T-helper 2 cell treated with Interferon-gamma antibody and Interleukin-4, amounts not matched to agents 5 μg/mL and 100 μg/mL, for 36 hours (primary cell): Measurements from ENCODE around the gene AKIRIN2.

ENCODE experiments used
- DNase-seq: peaks from one replicate; pipeline ENCODE4 v3.0.0; 2021; ENCODE audit warnings: low spot score
- H3K27ac Mint-ChIP-seq: one replicate; pipeline ENCODE4 v1.8.0; 2021; ENCODE audit warnings: mild to moderate bottlenecking, mixed read lengths
- H3K27me3 Mint-ChIP-seq: one replicate; pipeline ENCODE4 v1.8.0; 2021; ENCODE audit warnings: low read depth, mixed read lengths
- H3K36me3 Mint-ChIP-seq: one replicate; pipeline ENCODE4 v1.8.0; 2021; ENCODE audit warnings: low read depth, mixed read lengths
- H3K4me1 Mint-ChIP-seq: one replicate; pipeline ENCODE4 v1.8.0; 2021; ENCODE audit warnings: low read depth, mixed read lengths
- H3K4me3 Mint-ChIP-seq: one replicate; pipeline ENCODE4 v1.8.0; 2022; ENCODE audit warnings: mild to moderate bottlenecking, moderate library complexity, mixed read lengths
- H3K9me3 Mint-ChIP-seq: one replicate; pipeline ENCODE4 v1.8.0; 2021; ENCODE audit warnings: mixed read lengths

AKIRIN2 gene

DNA sequence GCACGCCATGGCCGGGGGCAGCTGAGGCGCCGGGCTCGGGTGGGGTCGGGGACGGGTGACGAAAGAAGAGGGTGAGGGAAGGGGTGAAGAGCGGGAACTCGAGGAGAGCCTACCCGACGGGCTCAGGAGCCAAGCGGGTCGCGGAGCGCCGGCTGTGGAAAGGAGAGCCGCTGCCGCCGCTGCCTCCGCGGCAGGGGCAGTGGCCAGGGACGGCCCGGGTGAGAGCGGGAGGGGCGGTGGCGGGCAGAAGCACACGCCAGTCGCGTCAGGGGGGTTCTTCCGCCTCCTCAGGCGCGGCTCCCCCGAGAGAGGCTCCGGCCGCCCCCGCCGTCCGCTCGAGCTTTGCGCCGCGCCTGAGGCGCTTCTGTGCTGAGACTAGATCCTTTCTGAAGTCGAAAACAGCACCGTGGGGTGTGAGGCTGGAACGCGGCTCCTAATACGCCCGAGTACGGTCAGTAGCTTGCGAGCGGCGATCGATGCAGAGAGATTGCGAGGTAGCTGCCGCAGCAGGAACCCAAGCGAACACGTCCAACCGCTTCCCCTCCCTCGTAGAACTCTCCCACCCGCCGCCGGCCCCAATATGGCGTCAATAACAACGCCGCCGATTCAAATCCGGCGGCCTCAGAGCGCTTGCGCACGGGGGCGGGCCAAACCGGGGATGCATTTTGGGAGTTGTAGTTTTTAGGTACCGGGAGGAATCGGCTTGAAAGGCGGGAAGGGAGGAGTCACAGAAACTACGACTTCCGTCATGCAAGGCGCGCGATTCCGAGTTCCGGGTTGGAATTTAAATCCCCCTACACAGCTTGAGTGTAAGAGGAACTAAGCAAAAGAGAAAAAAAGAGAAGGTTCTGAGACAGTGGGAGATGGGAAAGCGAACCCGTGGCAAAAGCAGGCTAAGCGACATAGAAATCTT, at the start of gene AKIRIN2:
Gene AKIRIN2, minus strand, starts transcription at position 558 of the 913 bp plus-strand sequence. Its CDS starts 549 bp downstream, at position 9.
- Mint-ChIP-seq H3K9me3 (no peaks in the 10 kb centered on the region), H3K36me3 (peaks cover 18% of the 10 kb centered on the region), H3K4me3 (peak within 1 kb of the TSS; percentile 92), H3K27ac (peak within 1 kb of the TSS; percentile 89), H3K27me3 (no peaks in the 10 kb centered on the region), H3K4me1 (peaks cover 37% of the 10 kb centered on the region)
- peak; percentile 97 for DNase-seq

DNA sequence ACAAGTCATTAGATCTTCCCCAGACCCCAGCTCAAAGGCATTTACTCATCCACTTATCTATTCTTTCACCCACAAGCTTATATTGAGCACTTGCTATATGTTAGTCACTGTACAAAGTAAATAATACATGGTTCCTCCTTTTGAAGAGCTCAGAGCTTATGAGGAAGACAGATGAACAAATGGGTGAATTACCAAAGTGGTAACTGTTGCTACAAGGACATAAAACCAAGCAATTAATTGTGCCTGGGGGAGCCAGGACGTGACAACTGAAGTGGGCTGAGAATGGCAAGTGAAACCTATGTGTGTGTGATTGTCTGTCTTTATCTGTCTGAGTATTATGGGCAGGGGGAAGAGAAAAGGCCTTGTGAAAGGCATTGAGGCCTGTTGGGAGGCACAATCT, 45.6 kb upstream of the AKIRIN2 start:
- peaks cover 16% of the 10 kb centered on the region for H3K27me3 Mint-ChIP-seq
- H3K36me3 Mint-ChIP-seq, result no peaks in the 10 kb centered on the region
- peaks cover 9% of the 10 kb centered on the region for H3K4me1 Mint-ChIP-seq
- DNase-seq, result no peak
- no peaks in the 10 kb centered on the region for H3K9me3 Mint-ChIP-seq
- no peak overlapping the region for H3K4me3 Mint-ChIP-seq
- H3K27ac Mint-ChIP-seq, result no peak overlapping the region

DNA sequence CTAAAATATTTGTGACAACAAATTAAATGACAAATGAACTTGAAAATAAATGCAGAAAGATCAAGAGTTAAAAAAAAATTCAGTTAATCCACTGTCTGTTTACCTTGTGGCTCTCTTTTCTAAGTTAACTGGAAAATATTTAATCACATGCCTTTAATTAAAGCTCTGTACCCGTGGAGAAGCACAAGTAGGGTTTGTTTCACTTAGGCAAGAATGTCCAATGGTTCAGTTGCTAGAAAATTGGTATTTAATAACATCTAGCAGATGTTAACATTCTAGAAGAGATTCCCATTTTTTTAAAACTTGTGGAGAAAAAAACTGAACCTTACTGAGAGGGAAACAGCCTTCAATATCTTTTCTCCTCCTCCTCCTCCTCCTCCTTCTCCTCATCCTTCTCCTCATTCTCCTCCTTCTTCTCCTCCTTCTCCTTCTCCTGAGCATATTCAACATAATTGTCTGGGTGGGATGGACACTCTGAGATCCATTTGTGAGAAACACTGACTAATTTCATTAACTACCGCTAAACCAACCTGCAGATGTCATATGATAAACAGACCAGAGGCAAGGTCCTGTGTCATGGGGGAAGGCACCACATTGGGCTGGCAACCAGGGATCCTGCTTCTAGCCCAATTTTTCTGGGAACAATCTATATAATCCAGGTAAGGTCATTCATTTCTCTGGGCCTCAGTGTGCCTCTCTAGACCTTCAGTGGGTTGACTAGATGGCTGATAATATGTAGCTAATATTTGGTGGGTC, 44.1 kb upstream of the AKIRIN2 start:
- Mint-ChIP-seq H3K4me1 (peaks cover 20% of the 10 kb centered on the region), H3K27ac (no peak overlapping the region), H3K27me3 (peaks cover 12% of the 10 kb centered on the region), H3K4me3 (no peak overlapping the region), H3K36me3 (peaks cover 7% of the 10 kb centered on the region), H3K9me3 (no peaks in the 10 kb centered on the region)
- DNase-seq, result no peak

GRCh38 chr6:87743454-87743853, 41.4 kb upstream of the AKIRIN2 start:
- Mint-ChIP-seq H3K27ac (no peak overlapping the region), H3K27me3 (peaks cover 9% of the 10 kb centered on the region), H3K36me3 (peaks cover 7% of the 10 kb centered on the region), H3K4me3 (no peak overlapping the region), H3K4me1 (peaks cover 24% of the 10 kb centered on the region), H3K9me3 (no peaks in the 10 kb centered on the region)
- no peak for DNase-seq

- DNase-seq, result peak; percentile 74
Observed at GRCh38 chr6:87742106-87742505, 40.1 kb upstream of the AKIRIN2 start.

DNA sequence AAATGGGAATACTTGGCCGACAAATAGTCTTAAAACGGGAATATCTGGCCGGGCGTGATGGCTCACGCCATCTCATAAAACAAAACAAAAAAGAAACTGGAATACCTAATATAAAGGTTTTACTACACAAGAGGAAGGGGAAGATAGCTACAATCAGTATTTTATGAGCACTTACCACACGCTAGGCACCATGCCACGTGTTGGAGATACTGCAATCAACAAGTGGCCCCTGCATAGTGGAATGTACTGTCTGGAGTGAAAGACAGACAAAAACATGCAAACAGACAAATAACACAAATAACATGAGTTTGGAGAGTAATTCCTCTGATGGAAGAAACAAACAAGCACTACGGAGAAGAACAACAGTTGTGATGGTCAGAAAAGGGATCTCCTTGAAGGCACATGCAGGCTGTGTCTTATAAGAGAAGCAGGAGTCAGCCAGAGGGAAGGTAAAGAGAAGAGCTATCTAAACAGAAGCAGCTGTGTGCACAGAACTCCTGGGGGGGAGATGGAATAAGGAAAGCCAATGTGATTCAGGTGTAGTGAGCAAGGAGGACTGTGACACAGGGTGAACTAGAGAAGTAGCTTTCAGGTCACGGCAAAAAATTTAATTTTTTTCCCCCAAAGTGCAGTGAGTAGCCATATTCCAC, 39.1 kb upstream of the AKIRIN2 start:
- peaks cover 7% of the 10 kb centered on the region for H3K36me3 Mint-ChIP-seq
- peak overlapping the region; percentile 27 for H3K27ac Mint-ChIP-seq
- no peaks in the 10 kb centered on the region for H3K9me3 Mint-ChIP-seq
- no peak for DNase-seq
- H3K27me3 Mint-ChIP-seq, result peaks cover 3% of the 10 kb centered on the region
- no peak overlapping the region for H3K4me3 Mint-ChIP-seq
- peaks cover 36% of the 10 kb centered on the region for H3K4me1 Mint-ChIP-seq

More at GRCh38 chr6:87742106-87742505, 40.1 kb upstream of the AKIRIN2 start:
- H3K4me1 Mint-ChIP-seq, result peaks cover 35% of the 10 kb centered on the region
- peak overlapping the region; percentile 74 for H3K27ac Mint-ChIP-seq
- H3K36me3 Mint-ChIP-seq, result peaks cover 7% of the 10 kb centered on the region
- peaks cover 9% of the 10 kb centered on the region for H3K27me3 Mint-ChIP-seq
- H3K9me3 Mint-ChIP-seq, result no peaks in the 10 kb centered on the region
- peak overlapping the region; percentile 19 for H3K4me3 Mint-ChIP-seq

GRCh38 chr6:87738744-87739143, 36.7 kb upstream of the AKIRIN2 start:
- DNase-seq, result no peak
- peaks cover 7% of the 10 kb centered on the region for H3K36me3 Mint-ChIP-seq
- H3K4me3 Mint-ChIP-seq, result no peak overlapping the region
- H3K4me1 Mint-ChIP-seq, result peaks cover 36% of the 10 kb centered on the region
- no peaks in the 10 kb centered on the region for H3K27me3 Mint-ChIP-seq
- no peak overlapping the region for H3K27ac Mint-ChIP-seq
- no peaks in the 10 kb centered on the region for H3K9me3 Mint-ChIP-seq

- DNase-seq, result no peak
Observed at GRCh38 chr6:87738000-87738399, 36.0 kb upstream of the AKIRIN2 start.

DNA sequence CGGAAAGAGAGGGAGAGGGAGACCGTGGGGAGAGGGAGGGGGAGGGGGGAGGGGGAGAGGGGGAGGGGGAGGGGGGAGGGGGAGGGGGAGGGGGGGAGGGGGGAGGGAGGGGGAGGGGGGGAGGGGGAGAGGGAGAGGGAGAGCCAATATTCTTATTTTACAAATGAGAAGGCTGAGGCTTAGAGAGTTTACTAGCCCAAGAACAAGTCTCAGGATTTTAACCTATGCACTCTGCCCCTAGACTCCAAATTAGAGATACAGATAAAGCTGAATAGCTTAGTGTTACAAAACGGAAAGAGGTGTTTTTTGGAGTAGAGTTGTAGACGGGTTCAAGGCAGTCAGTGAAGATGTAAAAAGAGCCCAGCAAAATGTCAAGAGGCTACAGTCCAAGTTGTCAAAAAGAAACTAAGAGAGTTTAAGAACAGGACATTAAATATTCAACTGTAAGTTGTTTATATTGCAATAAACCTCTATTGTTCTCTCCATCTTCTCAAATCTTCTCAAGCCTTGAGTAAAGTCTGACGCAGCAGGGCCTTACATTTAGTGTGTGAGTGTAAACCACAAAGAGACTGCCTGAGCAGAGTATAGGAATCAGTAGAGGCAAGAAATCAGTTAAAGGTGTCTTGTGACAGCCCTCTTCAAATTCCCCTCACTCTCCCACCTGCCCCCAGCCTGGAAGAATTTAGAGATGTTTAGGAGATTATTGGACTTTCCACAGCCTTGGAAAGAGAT, 34.9 kb upstream of the AKIRIN2 start:
- Mint-ChIP-seq H3K4me1 (peaks cover 28% of the 10 kb centered on the region), H3K36me3 (peaks cover 4% of the 10 kb centered on the region), H3K27ac (peak overlapping the region; percentile 65), H3K9me3 (no peaks in the 10 kb centered on the region), H3K4me3 (peak overlapping the region; percentile 38), H3K27me3 (no peaks in the 10 kb centered on the region)
- DNase-seq, result no peak

More at GRCh38 chr6:87738000-87738399, 36.0 kb upstream of the AKIRIN2 start:
- Mint-ChIP-seq H3K36me3 (peaks cover 9% of the 10 kb centered on the region), H3K27ac (no peak overlapping the region), H3K27me3 (no peaks in the 10 kb centered on the region), H3K9me3 (no peaks in the 10 kb centered on the region), H3K4me3 (peak overlapping the region; percentile 13), H3K4me1 (peaks cover 32% of the 10 kb centered on the region)

DNA sequence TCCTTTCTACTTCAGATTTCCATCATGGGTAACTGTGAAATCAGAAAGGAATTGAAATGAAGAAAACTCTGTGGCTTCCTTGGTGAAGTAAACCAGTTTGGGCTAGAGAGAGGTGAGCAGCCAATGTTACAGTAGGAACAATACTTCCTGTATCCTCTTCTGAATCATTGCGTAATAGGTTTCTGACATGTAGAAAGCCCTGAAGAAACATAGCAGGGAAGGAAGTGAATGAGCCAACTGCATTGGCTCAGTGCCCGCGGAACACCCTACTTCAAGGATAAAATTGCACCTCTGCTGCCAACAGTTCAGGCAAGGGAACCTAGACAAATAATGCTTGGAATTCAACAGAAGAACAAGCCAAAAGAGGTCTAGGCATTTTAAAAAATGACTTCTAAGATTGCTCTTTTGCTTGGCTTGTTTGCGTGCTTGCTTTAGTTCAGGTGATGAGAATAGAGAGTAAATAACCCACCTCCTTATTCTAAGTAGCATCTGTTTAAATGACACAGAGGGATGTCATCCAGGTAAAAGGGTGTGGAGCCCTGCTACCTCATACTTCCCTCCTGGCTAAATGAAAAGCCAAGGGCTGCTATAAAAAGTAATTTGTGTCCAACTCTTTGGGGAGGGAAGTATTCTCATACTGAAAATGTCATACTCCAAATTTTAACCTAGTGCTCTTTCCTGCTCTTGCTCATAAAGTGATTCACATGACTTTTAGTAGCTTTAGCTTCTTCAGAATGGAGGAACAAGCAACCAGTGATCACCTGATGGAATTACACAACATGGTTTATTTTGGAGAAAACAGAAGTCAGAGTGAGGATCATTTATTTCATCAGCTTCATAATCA, 30.0 kb upstream of the AKIRIN2 start:
- no peak overlapping the region for H3K27ac Mint-ChIP-seq
- peaks cover 2% of the 10 kb centered on the region for H3K36me3 Mint-ChIP-seq
- DNase-seq, result no peak
- H3K9me3 Mint-ChIP-seq, result no peaks in the 10 kb centered on the region
- peak overlapping the region; percentile 43 for H3K4me3 Mint-ChIP-seq
- peaks cover 22% of the 10 kb centered on the region for H3K27me3 Mint-ChIP-seq
- peaks cover 17% of the 10 kb centered on the region for H3K4me1 Mint-ChIP-seq

- H3K27ac Mint-ChIP-seq, result no peak overlapping the region
- H3K4me1 Mint-ChIP-seq, result peaks cover 15% of the 10 kb centered on the region
- no peaks in the 10 kb centered on the region for H3K9me3 Mint-ChIP-seq
- H3K27me3 Mint-ChIP-seq, result peaks cover 22% of the 10 kb centered on the region
- H3K4me3 Mint-ChIP-seq, result no peak overlapping the region
- DNase-seq, result no peak
- peaks cover 2% of the 10 kb centered on the region for H3K36me3 Mint-ChIP-seq
Observed at GRCh38 chr6:87731080-87731479, 29.0 kb upstream of the AKIRIN2 start.

DNA sequence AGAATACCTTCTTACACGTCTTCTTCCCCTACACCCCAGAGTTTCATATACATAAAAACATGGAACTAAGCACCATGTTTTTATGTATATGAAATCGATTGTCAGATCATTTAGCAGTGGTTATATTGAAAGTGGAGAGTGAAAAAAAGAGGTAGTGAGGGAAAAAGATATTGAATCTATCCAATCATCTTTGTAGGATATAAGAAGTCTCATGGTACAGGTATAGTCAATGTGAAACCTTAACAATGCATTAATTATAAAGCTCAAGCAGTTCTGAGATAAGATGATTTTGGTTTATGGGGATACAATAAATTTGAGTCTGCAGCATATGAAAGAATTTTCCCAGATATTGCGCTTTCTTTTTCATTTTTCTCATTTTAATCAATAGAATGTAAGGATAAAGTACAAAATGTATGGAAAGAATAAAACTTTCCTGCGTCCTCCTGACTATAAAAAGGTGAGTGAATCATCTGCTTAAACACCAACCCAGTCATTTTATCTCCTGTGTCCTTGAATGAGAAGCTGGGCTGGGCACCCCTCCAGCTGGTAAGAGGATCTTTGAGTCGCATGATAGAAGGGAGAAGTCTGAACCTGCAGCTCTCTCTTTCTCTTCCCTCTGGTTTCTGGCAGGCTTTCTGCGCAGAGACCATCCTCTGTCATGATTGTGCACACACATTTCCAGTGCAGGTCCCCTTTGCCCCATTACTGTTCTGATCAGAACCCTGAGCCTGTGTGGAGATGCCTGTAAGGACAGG, 28.1 kb upstream of the AKIRIN2 start:
- DNase-seq, result no peak
- H3K4me3 Mint-ChIP-seq, result no peak overlapping the region
- H3K4me1 Mint-ChIP-seq, result peaks cover 20% of the 10 kb centered on the region
- peaks cover 22% of the 10 kb centered on the region for H3K27me3 Mint-ChIP-seq
- H3K27ac Mint-ChIP-seq, result no peak overlapping the region
- H3K36me3 Mint-ChIP-seq, result peaks cover 2% of the 10 kb centered on the region
- H3K9me3 Mint-ChIP-seq, result no peaks in the 10 kb centered on the region
